Measurements from ENCODE around the gene ELOA2.
"Not testable (repeated sequence)": the region's sequence is repeated elsewhere in the genome, so short reads cannot be mapped to it uniquely, and the experiment has no call there.

GRCh38 chr18:47034591-47034990 is 830 bp downstream of the ELOA2 start:
- TF ChIP-seq POLR2AphosphoS5, CTCF (IDR thresholded peaks at IDR 0.05): not testable (repeated sequence)

Measured in suprapubic skin (tissue), 3 donors.